NCI-H2029 (cell line): ENCODE measurements around the gene ERN1.
"Not testable (repeated sequence)": the region's sequence is repeated elsewhere in the genome, so short reads cannot be mapped to it uniquely, and the experiment has no call there.

ENCODE experiments used
- DNase-seq: peaks from one replicate; lab custom pipeline; 2025; lab: John Stamatoyannopoulos, UW

ERN1 gene

DNA sequence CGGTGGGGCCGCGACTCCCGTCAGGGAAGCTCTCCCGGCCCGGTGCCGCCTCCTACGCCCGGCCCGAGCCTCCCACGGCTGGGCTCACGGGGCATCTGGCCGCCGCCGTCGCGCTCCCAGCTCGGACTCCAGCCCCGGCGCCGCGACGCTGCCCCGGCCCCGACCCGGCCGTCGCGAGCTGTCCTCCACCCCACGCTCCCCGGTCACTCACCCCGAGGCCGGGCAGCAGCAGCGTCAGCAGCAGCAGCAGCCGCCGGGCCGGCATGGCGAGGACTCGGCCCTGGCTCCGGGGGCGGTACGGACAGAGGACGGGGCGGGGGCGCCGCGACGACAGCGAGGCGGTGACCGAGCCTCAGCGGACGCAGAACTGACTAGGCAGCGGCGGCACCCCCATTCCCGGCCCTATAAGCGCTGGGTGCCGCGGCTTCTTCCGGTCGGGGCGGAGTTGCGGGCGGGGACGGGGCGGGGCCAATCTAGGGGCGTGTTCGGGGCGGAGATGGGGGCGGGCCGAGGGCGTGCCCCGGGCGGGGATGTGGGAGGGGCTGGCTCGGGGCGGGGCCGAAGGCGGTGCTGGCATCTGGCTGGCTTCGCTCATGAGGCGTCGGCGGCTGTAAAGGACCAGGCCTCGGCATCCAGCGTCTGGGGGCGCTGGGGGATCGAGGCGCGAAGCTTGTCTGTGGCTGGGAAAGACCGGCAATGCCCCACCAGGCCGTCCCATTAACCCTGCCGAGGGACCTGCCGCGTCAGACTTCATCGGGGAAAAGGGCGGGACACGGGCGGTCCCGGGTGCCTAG lies at the start of gene ERN1:
Gene ERN1 (minus strand): TSS at position 380 of the 794 bp plus-strand sequence. CDS start 115 bp downstream, at position 265.
- DNase-seq, result peak; percentile 66

DNA sequence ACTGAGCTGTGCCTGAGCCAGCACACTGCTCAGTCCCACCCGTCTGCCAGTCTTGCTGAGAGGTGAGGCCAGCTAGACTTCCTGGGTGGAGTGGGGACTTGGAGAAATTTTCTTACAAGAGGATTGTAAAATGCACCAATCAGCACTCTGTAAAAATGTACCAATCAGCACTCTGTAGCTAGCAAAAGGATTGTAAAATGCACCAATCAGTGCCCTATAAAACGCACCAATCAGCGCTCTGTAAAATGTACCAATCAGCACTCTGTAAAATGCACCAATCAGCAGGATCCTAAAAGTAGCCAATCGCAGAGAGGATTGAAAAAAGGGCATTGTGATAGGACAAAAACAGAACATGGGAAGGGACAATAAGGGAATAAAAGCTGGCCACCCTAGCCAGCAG lies 49.1 kb upstream of the ERN1 start:
- DNase-seq, result not testable (repeated sequence)

DNA sequence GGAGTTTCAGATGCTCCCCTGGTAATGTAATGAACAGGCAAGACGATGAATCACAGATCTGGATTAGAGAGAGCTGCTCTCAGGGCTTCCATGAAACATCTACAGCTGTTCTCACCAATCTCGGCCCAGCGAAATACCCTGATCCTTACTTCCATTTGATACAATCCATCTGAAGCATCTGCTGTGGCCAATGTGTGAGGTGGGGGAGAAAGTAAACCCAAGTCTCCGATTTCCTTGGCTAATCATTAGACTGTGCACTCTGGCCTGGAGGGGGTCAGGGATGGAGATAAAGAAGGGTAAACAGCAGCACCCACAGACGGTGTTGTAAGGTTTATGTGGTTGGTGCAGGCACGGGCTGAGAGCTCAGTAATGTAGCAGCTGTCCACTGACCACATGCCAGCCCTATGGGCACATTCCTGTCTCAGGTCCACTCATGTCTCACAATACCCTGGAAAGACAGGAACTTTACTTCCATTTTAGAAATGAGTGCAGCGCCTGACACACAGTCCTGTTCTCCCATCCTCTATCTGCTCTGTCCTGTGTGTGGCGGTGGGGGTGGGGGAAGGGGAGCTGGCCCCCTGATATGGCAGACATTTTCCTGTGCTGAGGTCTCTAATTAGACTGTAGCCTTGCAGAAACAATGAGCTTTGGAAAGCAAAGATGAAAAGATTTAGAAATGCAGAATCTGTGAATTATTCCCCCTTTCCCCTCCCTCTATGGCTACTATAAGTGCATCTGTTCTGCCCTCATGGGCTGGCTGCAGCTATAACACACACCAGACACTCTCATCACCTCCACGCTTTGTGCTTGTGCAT lies 48.3 kb upstream of the ERN1 start:
- no peak for DNase-seq

DNA sequence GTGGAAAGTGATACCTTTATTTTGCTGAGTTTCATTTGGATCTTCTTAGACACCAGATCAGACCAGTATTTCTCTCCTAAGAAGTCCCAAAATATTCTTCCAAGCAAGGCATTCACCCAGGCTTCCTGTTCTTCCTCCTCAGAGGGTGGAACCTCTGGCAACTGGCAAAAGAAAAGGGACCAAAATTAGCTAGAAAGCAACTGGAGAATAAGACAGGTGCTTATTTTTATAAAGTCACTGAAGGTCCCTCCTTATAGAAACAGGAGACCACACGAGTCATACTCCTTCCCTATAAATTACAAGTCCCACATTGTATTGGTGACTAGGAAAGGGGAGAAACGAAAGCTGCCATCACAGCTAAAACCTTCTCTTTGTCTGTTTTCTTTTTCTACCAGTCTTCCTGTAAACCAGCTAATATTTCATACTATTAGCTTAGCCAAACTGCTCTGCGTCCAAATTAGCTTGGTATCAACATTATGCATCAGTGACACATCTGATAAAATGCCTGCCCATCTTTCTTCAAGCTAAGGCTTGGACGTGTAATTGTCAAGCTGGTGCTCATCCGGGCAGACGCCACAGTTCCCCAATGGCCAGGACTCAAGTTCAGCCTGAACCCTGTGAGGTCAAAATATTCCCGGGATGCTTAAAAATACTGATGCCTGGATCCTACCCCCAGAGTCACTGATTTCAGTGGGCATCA lies 47.5 kb upstream of the ERN1 start:
- DNase-seq, result no peak

DNA sequence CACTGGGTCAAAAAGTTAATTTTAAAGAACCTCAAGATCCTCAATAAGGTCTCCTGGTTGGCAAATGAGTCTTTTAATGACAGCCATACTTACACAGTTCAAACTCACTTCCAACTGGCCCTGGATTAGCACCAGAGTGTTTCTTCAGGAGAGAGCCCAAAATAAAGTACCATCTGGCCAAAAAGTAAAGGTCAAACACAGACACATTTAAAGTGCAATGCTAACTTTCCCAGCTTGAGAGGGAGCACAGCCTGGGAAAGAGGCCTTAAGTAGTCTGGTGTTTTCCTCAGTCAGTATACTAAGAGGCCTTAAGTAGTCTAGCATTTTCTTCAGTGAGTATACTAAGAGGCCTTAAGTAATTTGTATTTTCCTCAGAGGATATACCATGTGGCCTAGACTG lies 46.6 kb upstream of the ERN1 start:
- DNase-seq, result no peak

DNA sequence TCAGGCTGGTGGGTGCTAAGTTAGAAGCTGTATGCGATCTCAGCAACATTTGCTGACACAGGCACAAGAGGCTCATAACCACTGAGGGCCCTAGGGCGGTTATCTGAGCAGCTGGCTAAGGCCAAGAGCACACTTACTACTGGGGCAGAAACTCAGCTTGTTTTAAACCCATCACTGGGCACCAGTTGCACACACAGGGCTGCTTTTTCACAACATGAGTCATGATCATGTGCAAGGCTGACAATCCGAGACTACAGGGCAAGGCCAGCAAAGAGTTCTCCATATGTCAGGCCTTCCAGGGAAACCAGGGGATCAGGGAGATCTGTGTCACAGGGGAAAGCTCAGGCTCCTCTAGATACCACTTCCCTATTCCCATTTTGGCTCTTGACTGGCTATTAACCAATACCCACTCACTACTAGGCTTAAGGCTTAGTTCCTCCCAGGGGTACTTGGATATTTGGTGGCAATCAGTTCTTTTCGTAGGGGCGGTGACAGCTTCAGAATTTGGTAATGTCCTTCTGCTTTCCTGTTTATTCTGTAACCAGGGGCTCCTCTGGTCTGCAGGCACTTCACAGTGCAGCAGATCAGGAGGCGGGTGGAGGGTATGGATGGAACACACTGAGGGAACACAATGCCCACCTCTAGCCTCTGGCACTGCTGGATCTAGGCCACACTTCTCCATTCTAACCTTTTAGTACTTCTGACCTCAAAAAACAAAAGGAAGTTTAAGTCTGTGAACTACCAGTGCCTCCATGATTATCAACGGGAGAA lies 44.9 kb upstream of the ERN1 start:
- no peak for DNase-seq

DNA sequence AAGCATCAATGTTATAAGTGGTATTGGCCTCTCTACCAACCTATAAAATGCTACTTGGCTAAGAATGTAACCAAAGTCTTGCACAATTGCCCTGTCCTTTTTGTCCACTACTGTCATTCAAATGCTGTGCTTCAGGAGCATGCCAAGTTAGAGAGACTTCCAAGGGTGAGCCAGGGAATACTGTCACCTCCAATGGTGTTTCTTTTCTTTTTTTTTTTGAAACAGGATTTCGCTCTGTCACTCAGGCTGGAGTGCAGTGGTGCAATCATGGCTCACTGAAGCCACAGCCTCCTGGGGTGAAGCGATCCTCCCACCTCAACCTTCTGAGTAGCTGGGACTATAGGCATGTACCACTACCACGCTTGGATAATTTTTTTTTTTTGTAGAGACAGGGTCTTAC lies 43.7 kb upstream of the ERN1 start:
- DNase-seq, result no peak

DNA sequence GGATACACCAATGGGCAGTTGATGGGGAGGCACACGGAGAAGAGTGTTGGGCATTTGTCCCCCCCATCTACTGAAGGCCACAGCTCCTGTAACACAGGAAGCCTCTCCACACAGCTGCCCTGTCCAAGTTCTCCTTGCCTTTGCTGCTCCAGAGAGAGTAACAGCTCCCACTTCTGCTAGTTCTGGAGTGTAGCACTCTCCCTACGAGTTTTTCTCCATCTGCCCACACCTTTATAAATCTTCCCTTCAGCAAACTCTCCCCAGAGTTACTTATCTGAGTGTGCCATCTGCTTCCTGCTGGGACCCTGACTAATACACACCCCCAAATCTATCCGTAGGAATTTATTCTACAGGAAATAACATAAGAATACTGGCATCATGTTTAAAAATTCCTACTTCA lies 42.6 kb upstream of the ERN1 start:
- no peak for DNase-seq

DNA sequence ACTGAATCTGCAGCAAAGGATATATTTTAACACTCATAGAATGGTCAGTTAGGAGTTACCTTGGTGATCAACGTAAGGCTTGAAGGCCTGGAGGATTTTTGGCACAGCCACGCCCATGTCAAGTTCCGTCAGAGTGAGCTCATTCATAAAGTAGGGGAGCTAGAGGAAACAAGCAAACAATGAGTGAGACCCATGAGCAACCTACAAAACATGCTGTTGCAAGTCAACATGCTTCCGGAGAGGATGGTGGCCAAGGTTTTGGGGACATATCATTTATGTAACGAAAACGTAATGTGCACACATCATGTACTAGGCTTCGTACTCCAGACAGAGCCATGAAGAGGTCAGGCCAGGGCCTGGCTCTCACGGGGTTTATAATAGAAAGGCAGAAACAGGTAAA lies 41.1 kb upstream of the ERN1 start:
- DNase-seq, result no peak

DNA sequence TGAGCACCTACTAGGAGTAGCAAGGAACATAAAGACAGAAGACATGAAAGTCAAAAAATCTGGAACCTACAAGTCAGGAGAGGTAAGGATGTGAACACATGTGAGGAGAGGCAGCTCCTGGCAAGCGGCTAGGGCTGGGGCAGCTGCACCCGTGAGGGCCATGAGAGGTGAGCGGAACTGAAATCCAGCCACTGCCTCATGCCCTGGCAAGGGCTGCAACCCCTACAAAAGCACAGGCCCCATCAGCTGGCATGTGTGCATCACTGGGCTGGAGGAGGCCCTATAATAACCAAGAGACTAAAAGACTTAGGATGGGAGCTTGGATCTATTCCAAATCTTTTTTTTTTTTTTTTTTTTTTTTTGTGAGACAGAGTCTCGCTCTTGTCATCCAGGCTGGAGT lies 40.3 kb upstream of the ERN1 start:
- DNase-seq, result no peak

DNA sequence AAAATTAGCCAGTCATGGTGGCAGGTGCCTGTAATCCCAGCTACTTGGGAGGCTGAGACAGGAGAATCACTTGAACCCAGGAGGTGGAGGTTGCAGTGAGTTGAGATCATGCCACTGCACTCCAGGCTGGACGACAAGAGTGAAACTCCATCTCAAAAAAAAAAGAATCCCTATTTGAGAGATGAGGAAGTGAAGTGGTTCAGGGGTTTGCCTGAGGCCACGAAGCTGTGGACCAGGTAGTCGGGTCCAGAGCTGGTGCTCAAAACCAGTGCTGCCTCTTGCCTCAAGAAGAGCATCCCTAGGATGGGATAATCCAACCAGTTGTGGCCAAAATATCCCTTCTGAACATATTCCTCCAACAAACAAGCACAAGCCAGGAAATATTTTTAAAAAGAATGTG lies 37.7 kb upstream of the ERN1 start:
- DNase-seq, result not testable (repeated sequence)

DNA sequence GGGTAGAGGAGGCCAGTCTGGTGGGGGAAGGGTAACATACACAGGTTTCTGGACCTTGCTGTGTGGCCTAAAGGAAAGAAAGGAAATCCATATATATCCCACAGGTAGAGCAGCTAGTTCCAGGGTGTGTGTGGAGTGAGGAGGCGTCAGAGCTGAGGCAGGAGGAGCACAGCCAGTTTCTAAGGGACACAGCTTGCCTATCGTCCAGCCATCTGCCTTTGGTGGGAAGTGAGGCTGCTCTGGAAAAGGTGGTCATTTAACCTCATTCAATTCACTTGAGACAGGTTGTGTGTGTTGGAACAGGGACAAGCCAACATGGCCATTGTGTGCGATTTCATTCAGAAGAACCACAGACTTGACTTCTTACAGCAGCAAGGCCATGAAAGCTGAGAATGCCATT lies 36.9 kb upstream of the ERN1 start:
- no peak for DNase-seq

DNA sequence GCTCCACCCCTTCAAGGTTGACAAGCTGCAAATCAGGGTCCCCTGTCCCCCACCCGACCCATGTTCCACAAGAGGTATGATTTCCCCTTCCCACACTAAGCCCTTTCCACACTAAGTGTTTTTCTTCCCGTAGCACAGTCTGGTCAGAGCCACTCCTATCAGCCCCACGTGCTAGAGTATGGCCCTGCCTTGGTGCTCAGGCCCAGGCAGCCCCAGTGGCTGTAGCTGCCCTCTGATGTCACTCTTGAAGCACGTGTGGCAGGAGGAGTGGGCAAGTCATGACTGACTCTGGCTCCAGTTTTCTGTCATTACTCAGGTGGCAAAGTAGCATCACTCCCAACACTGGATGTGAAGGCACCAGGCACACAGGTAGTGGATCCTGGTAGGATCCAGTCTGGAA lies 35.4 kb upstream of the ERN1 start:
- DNase-seq, result no peak

DNA sequence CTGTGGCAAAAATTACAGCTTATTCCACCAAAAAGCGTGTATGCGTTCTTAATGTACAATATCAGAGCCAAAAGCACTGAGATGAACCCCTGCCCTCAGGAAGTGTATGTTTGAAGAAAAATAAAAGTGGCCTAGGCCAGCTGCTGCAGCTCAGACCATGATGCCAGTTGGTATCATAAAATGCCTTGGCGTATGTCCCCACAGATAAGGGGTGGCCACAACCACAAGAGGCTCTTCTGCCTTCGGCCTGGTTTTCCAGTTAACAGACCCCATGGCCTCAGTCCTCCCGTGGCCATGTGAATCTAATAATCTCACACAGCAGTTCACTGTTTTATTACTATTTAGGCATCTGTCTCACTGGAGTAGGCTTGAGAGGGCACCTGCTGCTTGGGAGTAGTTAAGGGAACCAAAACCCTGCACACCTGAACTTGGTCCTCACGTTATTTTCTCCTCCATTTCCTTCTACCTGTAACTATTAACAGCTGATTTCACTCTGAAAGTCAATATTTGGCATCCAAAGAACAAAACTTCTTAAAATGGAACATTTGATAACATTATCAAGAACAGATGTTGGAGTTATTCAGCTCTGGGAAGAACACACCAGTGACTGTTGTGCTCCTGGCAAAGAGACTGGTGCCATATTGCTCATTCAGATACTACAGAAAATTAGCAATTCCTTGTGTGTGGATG lies 34.8 kb upstream of the ERN1 start:
- no peak for DNase-seq

DNA sequence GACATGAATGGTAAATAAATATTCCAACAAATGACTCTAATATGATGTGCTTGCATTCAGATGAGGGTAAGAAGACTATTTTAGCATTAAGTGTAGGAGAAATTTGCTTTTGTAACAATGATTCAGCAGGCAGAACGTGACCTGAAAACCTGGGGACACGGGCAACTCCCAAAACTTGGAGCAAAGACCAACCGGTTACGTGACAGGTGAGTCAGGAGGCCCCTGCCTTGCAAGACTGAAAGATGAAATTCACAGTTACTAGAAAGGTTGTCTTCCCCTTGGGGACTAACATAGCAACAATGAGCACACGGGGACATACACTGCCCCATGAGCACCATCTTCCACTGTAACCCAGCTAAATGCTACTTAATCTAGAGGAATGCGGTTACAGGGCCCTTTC lies 33.5 kb upstream of the ERN1 start:
- no peak for DNase-seq

DNA sequence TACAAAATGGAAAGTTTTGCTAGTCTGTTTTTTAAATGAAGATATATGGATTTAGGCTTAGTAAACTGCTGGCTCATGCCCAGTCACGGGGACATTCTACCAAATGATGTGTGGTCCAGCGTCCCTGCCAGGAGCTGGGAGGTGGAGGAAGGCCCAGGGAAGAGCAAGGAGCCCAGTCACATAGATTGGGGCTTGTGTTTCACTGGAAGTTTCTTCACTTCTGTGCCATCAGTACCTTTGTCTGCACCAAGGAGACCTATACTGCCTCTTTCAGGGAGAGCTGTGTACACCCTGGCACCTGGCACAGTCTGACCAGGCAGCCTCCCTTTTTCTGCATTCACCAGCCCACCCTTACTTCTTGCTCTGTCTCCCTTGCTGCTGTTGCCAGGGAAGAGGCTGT lies 32.6 kb upstream of the ERN1 start:
- no peak for DNase-seq

DNA sequence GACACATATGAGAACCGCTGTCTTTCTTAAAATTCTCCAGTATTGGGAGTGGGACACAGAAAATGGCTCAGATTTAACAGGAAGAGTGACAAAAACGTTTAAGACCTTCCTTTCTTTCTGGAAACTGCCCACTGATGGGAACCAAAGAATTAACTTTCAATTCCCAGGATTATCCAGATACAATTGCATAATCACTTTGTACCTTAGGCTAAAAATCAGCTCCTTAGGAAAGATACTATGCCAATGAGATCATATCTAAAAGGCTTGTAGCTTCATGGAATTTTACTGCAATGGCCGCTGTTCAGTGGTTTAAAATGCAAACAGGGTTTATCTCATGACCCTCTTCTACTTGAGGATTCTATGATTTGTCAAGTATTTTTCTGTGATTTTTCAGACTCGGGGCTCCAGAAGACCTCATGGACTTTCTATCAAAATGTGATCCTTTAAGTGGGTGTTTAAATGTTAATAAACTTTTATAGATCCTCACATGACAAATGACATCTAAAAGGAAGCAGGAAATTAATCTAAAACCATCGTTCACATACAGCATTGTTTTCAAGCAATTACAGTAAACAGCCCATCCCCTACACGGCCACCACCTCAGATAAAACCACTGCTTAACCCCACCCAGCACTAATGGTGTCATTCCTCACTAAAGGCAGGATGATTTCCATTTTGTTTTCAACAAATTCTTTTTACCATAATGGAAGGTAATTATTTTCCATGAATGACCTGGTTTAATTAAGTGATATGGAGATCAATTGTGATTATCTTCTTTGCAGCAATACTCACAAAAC lies 31.6 kb upstream of the ERN1 start:
- DNase-seq, result no peak

DNA sequence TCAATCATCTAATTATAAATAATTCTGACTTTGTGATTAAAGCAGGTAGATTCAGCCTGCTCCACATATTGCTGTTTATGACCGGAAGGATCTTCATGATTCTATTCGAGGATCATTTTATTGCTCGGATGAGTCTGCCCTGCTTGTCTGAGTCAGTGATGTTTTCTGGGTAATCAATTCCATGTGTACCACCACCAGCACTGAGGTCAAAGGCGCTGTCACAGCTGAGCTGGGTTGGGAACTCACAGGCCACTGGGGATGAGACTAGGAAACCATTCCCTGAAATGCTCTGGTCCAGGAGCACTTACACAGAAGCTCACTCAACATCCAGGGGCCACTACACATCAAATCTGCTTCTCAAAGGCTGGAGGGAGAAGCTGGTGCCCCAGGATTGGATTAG lies 30.4 kb upstream of the ERN1 start:
- DNase-seq, result no peak

DNA sequence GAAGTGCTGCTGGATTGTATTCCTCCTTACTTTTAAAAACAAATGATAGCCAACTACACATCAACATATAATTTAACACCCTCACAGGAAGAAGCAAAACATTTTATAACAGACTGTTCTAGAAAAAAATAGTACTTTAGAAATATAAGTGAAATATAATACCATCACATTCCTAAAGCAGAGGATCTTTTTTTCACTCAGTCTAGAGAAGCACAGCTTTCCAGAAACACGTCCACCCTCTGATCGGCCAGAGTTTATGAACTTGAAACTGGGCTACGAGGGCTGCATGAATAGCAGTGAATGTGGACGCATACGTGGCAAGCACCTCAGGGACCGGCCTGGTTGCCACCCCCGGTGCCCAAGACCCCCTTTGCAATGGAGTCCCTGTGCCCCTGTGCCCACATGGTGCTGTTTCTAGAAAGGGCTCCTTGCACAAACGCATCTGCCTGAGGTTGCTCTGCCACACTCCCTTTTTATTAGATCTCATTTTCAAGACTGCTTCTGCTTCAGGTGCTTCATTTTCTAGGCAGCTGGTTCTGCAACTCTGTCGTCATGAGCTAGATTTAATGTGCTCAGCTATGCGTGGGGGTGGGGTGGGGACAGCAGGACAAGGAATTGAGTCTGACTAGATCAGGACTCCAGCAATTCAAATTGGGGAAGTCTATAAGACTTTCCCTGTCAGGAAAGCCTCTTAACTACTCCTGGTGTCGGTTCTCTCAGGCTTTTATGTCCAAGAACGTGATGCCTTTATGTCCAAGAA lies 29.1 kb upstream of the ERN1 start:
- no peak for DNase-seq

DNA sequence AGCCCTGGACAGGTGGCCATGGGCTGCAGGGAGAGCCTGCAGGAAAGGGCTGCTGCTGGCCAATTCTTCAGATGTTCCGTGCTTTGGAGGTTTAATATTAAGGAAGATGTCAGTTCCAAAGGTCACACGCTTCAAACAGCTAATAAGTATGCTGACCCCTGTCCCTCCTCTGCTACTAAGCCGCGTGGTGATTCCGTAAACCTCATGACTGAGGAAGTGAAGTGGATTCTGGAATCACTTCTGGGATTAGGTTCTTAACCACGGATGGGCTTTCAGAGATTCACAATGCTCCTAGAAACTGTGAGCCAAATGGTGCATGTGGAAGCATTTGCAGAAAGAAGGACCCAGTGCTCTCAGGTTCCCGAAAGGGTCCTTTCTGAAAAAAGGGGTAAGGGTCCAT lies 28.5 kb upstream of the ERN1 start:
- no peak for DNase-seq
